ENCODE measurements around the gene FANCC. TPM values are rescaled to one million over a fixed set of nuclear protein-coding genes. Genes with fewer than 3 reads are reported as not detected.

Gene FANCC
- total RNA-seq, 4 donors from 2014 or later: 2.2 to 9.3 (median 6.5) TPM

DNA sequence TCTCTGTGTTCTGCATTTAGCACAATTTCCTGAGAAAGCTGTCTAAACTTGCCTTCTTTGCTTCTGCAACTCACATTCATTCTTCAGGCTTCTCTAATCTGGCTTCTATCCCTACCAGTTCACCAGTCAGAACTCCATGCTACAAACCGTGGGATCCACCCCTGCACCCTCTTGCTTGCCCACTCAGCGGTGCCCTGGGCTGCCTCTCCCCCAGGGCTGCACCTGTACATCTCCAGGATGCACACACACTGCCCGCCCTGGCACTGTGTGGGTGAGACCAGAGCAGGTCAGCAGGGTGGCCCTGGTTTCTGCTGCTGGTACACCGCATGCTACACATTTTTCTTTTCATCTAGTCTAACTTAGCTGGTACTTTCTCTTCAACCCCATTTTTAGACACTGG lies 127.1 kb downstream of the FANCC start:
- H3K36me3 ChIP-seq: no peaks in the 10 kb centered on the region
- peaks cover 10 to 28% (median 15%) of the 10 kb centered on the region in 3 donors for H3K4me1 ChIP-seq
- intact Hi-C loops (cut with DNase I): no loop called here
- no peak overlapping the region for H3K4me3 ChIP-seq
- H3K27me3 ChIP-seq: no peaks in the 10 kb centered on the region
- DNase-seq: no peak
- peak overlapping the region in 3 of 4 donors; percentile 13 to 69 (median 66) for H3K27ac ChIP-seq
- no peak for TF ChIP-seq CTCF (IDR thresholded peaks at IDR 0.05)
- no peak for TF ChIP-seq POLR2A (IDR thresholded peaks at IDR 0.05)
- WGBS, 2 donors: 57 to 65% methylated on average over 4 of the region's 4 CpGs
- no peaks in the 10 kb centered on the region for H3K9me3 ChIP-seq

- no peak for TF ChIP-seq CTCF (IDR thresholded peaks at IDR 0.05)
- TF ChIP-seq POLR2A (IDR thresholded peaks at IDR 0.05): no peak
- intact Hi-C loops (cut with DNase I): no loop called here
- DNase-seq: no peak
- H3K9me3 ChIP-seq: no peaks in the 10 kb centered on the region
- no peaks in the 10 kb centered on the region for H3K27me3 ChIP-seq
- H3K4me1 ChIP-seq: peaks cover 10 to 28% (median 15%) of the 10 kb centered on the region in 3 donors
- 13 to 31% methylated on average over 7 of the region's 7 CpGs for WGBS, 2 donors
- H3K4me3 ChIP-seq: peak overlapping the region in 1 of 4 donors; percentile 45
- peak overlapping the region in 3 of 4 donors; percentile 65 to 69 (median 66) for H3K27ac ChIP-seq
- H3K36me3 ChIP-seq: no peaks in the 10 kb centered on the region
Observed at GRCh38 chr9:95189251-95190098, 128.0 kb downstream of the FANCC start.

DNA sequence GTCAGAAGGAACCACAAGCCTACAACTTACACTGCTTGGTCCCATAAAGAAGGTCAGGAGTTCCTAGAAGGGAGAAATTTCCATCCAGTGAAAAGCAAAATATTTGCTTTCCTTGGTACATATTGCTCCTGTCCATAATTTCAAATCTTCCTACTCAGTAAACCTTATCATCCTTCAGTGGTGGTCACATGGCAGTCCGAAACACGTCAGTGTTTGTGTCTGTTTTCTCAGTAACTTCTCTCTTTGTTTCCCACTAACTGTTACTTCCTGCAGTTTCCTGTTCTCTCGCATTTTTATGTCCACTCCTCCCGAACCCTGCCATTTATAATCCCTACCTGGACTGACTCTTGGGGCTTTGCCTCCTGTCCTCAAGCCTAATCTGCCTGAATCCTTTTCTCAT lies 129.1 kb downstream of the FANCC start:
- WGBS, 2 donors: 48 to 61% methylated on average over 4 of the region's 4 CpGs
- no peak overlapping the region for H3K4me3 ChIP-seq
- no peaks in the 10 kb centered on the region for H3K36me3 ChIP-seq
- no peaks in the 10 kb centered on the region for H3K27me3 ChIP-seq
- intact Hi-C loops (cut with DNase I): no loop called here
- peaks cover 10 to 28% (median 15%) of the 10 kb centered on the region in 3 donors for H3K4me1 ChIP-seq
- DNase-seq: no peak
- TF ChIP-seq POLR2A (IDR thresholded peaks at IDR 0.05) (no peak), CTCF (IDR thresholded peaks at IDR 0.05) (no peak)
- H3K9me3 ChIP-seq: no peaks in the 10 kb centered on the region
- peak overlapping the region in 3 of 4 donors; percentile 41 to 66 (median 65) for H3K27ac ChIP-seq

DNA sequence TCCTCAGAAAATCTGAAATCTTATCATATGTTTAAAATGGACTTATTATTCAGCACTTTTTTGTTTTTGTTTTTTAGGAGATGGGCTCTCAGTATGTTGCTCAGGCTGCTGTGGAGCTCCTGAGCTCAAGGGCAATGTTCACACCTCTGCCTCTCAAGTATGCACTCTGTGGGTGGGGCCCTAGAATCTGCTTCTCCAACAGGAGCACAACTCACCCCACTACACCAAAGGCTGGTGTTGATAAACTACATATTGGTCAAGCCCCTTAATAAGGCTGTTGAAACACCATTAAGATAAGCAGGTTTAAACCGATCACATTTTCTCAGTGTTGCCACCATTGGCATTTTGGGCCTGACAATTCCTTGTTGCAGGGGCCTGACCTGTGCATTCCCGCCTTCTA lies 131.6 kb downstream of the FANCC start:
- no peak for DNase-seq
- peaks cover 10 to 28% (median 15%) of the 10 kb centered on the region in 3 donors for H3K4me1 ChIP-seq
- TF ChIP-seq POLR2A (IDR thresholded peaks at IDR 0.05): no peak
- no peak for TF ChIP-seq CTCF (IDR thresholded peaks at IDR 0.05)
- H3K36me3 ChIP-seq: no peaks in the 10 kb centered on the region
- no peak overlapping the region for H3K4me3 ChIP-seq
- intact Hi-C loops (cut with DNase I): no loop called here
- no peaks in the 10 kb centered on the region for H3K27me3 ChIP-seq
- 86 to 90% methylated on average over 2 of the region's 2 CpGs for WGBS, 2 donors
- H3K9me3 ChIP-seq: no peaks in the 10 kb centered on the region
- peak overlapping the region in 1 of 4 donors; percentile 8 for H3K27ac ChIP-seq

- no peaks in the 10 kb centered on the region for H3K27me3 ChIP-seq
- intact Hi-C loops (cut with DNase I): no loop called here
- WGBS, 2 donors: 91 to 93% methylated on average over 11 of the region's 11 CpGs
- DNase-seq: no peak
- no peak overlapping the region for H3K4me3 ChIP-seq
- H3K9me3 ChIP-seq: no peaks in the 10 kb centered on the region
- TF ChIP-seq POLR2A (IDR thresholded peaks at IDR 0.05): no peak
- no peak for TF ChIP-seq CTCF (IDR thresholded peaks at IDR 0.05)
- H3K4me1 ChIP-seq: peaks cover 0 to 1% (median 0%) of the 10 kb centered on the region in 3 donors
- no peaks in the 10 kb centered on the region for H3K36me3 ChIP-seq
- H3K27ac ChIP-seq: no peak overlapping the region
Observed at GRCh38 chr9:95182854-95183563, 134.5 kb downstream of the FANCC start.
